ENCODE data around the gene PCDHGA5.

- TF ChIP-seq EZH2 (IDR thresholded peaks at IDR 0.05) = no peak
- TF ChIP-seq POLR2AphosphoS5 (IDR thresholded peaks at IDR 0.05; ENCODE audit: borderline replicate concordance, low read depth, low read length) = no peak
- TF ChIP-seq FOXP2 (optimal IDR thresholded peaks at IDR 0.05; ENCODE audit: control extremely low read depth, extremely low read length, insufficient read depth) = no peak
Measured at GRCh38 chr5:141351591-141351990, 12.4 kb upstream of the PCDHGA5 start.

Data from SK-N-MC (cell line).